Motor neuron (in vitro differentiated cells): Measurements from ENCODE around the gene SLC4A4. TPM values are rescaled to one million over a fixed set of nuclear protein-coding genes. Genes with fewer than 3 reads are reported as not detected.

ENCODE experiments used
- ATAC-seq, 8 experiments: fragments of 200-7000 bp; cut with Tn5 transposase; replicated peaks in 6 of 8; 2 replicates each; pipeline ENCODE4 v1.8.0; 2021; ENCODE audit warnings: mild to moderate bottlenecking in 8 of 8, moderate library complexity in 8 of 8
- H3K27ac ChIP-seq, 2 donors: fragments of 250-450 bp; sonication (Bioruptor Pico); 2 replicates each; pipeline ENCODE4 v1.9.0; 2021; ENCODE audit warnings: antibody characterized with exemption in 2 of 2, mild to moderate bottlenecking in 2 of 2, moderate library complexity in 1 of 2
- H3K4me1 ChIP-seq, 2 donors: fragments of 250-450 bp; sonication (Bioruptor Pico); replicated peaks in 1 of 2; 2 replicates each; pipeline ENCODE4 v1.6.1; 2021; ENCODE audit warnings: antibody characterized with exemption in 2 of 2, mild to moderate bottlenecking in 2 of 2, moderate library complexity in 1 of 2
- H3K4me3 ChIP-seq, 5 donors: fragments of 250-450 bp; sonication (Bioruptor Pico); 2 replicates each; pipeline ENCODE4 v1.9.0; 2021; ENCODE audit warnings: antibody characterized with exemption in 5 of 5, mild to moderate bottlenecking in 5 of 5, moderate library complexity in 4 of 5
- WGBS, 10 experiments: fragments of 450-650 bp; shearing (Covaris generic); methylation state at CpG; one replicate each; pipeline ENCODE4 v1.0.0; 2022; 5-methylcytosine and 5-hydroxymethylcytosine counted together
- in situ Hi-C, 9 experiments: fragments of 400-800 bp; cut with MboI; loops; one replicate each; pipeline ENCODE4 v1.15.0; 2021; ENCODE audit warnings: low sequenced_read_pairs in 9 of 9, low pct_unique_long_range_greater_than_20kb in 2 of 9; ENCODE audit not compliant: unreplicated experiment in 9 of 9
- total RNA-seq, 8 experiments: library from RNA; unstranded; fragments of 300-600 nt; gene quantifications; 2 replicates each; pipeline versions ENCODE4 v1.2.3 to v1.2.4, GENCODE V29; 2022

SLC4A4 gene
- total RNA-seq = 10 to 100 TPM in 1 of 8 experiments, 1 to 10 TPM in 3, under 1 TPM in 3, not detected in 1; 0.05 to 35.1 (median 1.0) TPM

GRCh38 chr4:71338846-71339593, at the start of gene SLC4A4:
SLC4A4 (plus strand) TSS chr4:71339020.
- 75 to 100% (median 87%) methylated on average over 1 to 3 of the region's 8 CpGs; no CpG with 5 or more reads in 2 of the 10 experiments for WGBS, 10 experiments

GRCh38 chr4:71290074-71290473, 48.7 kb upstream of the SLC4A4 start:
- no peaks in the 10 kb centered on the region for H3K4me1 ChIP-seq
- in situ Hi-C loops = no loop called here
- no peak overlapping the region for H3K4me3 ChIP-seq
- WGBS, 10 experiments = 11 to 100% (median 84%) methylated on average over 1 to 3 of the region's 3 CpGs; no CpG with 5 or more reads in 1 of the 10 experiments
- ATAC-seq = no peak
- H3K27ac ChIP-seq = no peak overlapping the region

More at GRCh38 chr4:71338846-71339593, at the start of gene SLC4A4:
- no peak within 1 kb of the TSS for H3K4me3 ChIP-seq
- in situ Hi-C loops = no loop called here
- ATAC-seq = no peak
- no peaks in the 10 kb centered on the region for H3K4me1 ChIP-seq
- H3K27ac ChIP-seq = no peak within 1 kb of the TSS

GRCh38 chr4:71290476-71290875, 48.3 kb upstream of the SLC4A4 start:
- Histone ChIP-seq H3K4me3 (no peak overlapping the region), H3K27ac (no peak overlapping the region), H3K4me1 (no peaks in the 10 kb centered on the region)
- 0 to 100% (median 62%) methylated on average over 1 of the region's 1 CpG; no CpG with 5 or more reads in 4 of the 10 experiments for WGBS, 10 experiments
- in situ Hi-C loops = no loop called here
- no peak for ATAC-seq

- 64 to 100% (median 83%) methylated on average over 1 of the region's 1 CpG; no CpG with 5 or more reads in 3 of the 10 experiments for WGBS, 10 experiments
- Histone ChIP-seq H3K4me1 (no peaks in the 10 kb centered on the region), H3K27ac (no peak overlapping the region), H3K4me3 (no peak overlapping the region)
- in situ Hi-C loops = no loop called here
- ATAC-seq = no peak
These were observed 46.6 kb upstream of the SLC4A4 start for GRCh38 chr4:71292228-71292627.

GRCh38 chr4:71293705-71294104, 45.1 kb upstream of the SLC4A4 start:
- H3K4me1 ChIP-seq = no peaks in the 10 kb centered on the region
- in situ Hi-C loops = no loop called here
- no peak overlapping the region for H3K27ac ChIP-seq
- WGBS, 10 experiments = 0 to 100% (median 88%) methylated on average over 1 to 5 of the region's 5 CpGs
- H3K4me3 ChIP-seq = no peak overlapping the region
- peak in 1 of 8 experiments; percentile 16 for ATAC-seq

GRCh38 chr4:71294301-71294700, 44.5 kb upstream of the SLC4A4 start:
- no peak overlapping the region for H3K4me3 ChIP-seq
- no peaks in the 10 kb centered on the region for H3K4me1 ChIP-seq
- 9 to 100% (median 87%) methylated on average over 2 to 3 of the region's 3 CpGs; no CpG with 5 or more reads in 2 of the 10 experiments for WGBS, 10 experiments
- ATAC-seq = peak in 1 of 8 experiments; percentile 21
- no peak overlapping the region for H3K27ac ChIP-seq
- in situ Hi-C loops = no loop called here

GRCh38 chr4:71296945-71297344, 41.9 kb upstream of the SLC4A4 start:
- 83 to 100% (median 100%) methylated on average over 1 of the region's 1 CpG; no CpG with 5 or more reads in 7 of the 10 experiments for WGBS, 10 experiments
- Histone ChIP-seq H3K4me3 (no peak overlapping the region), H3K4me1 (no peaks in the 10 kb centered on the region), H3K27ac (no peak overlapping the region)
- in situ Hi-C loops = no loop called here
- peak in 2 of 8 experiments; percentile 36 to 44 for ATAC-seq

GRCh38 chr4:71300362-71300761, 38.5 kb upstream of the SLC4A4 start:
- in situ Hi-C loops = no loop called here
- no peak overlapping the region for H3K27ac ChIP-seq
- no peak overlapping the region for H3K4me3 ChIP-seq
- peaks cover 14 to 17% of the 10 kb centered on the region in 2 donors for H3K4me1 ChIP-seq
- 63 to 92% (median 80%) methylated on average over 1 to 2 of the region's 8 CpGs; no CpG with 5 or more reads in 5 of the 10 experiments for WGBS, 10 experiments
- no peak for ATAC-seq

- in situ Hi-C loops = no loop called here
- ATAC-seq = no peak
- peaks cover 14 to 17% of the 10 kb centered on the region in 2 donors for H3K4me1 ChIP-seq
- no peak overlapping the region for H3K27ac ChIP-seq
- H3K4me3 ChIP-seq = no peak overlapping the region
- 20 to 100% (median 63%) methylated on average over 1 to 3 of the region's 3 CpGs; no CpG with 5 or more reads in 5 of the 10 experiments for WGBS, 10 experiments
These were observed 37.9 kb upstream of the SLC4A4 start for GRCh38 chr4:71300964-71301363.

GRCh38 chr4:71303287-71303686, 35.5 kb upstream of the SLC4A4 start:
- in situ Hi-C loops = no loop called here
- H3K4me3 ChIP-seq = no peak overlapping the region
- 0 to 100% (median 44%) methylated on average over 1 of the region's 1 CpG; no CpG with 5 or more reads in 3 of the 10 experiments for WGBS, 10 experiments
- peaks cover 14 to 17% of the 10 kb centered on the region in 2 donors for H3K4me1 ChIP-seq
- no peak overlapping the region for H3K27ac ChIP-seq
- ATAC-seq = peak in 4 of 8 experiments; percentile 48 to 79 (median 72)

- Histone ChIP-seq H3K4me1 (peaks cover 14 to 17% of the 10 kb centered on the region in 2 donors), H3K4me3 (no peak overlapping the region), H3K27ac (no peak overlapping the region)
- WGBS, 10 experiments = 0 to 65% (median 60%) methylated on average over 1 to 2 of the region's 2 CpGs; no CpG with 5 or more reads in 3 of the 10 experiments
- in situ Hi-C loops = no loop called here
- no peak for ATAC-seq
These were observed 35.0 kb upstream of the SLC4A4 start for GRCh38 chr4:71303850-71304249.

- Histone ChIP-seq H3K4me1 (peaks cover 14 to 17% of the 10 kb centered on the region in 2 donors), H3K4me3 (no peak overlapping the region), H3K27ac (no peak overlapping the region)
- ATAC-seq = no peak
- in situ Hi-C loops = no loop called here
- 20 to 100% (median 60%) methylated on average over 1 to 2 of the region's 2 CpGs; no CpG with 5 or more reads in 1 of the 10 experiments for WGBS, 10 experiments
These were observed 34.5 kb upstream of the SLC4A4 start for GRCh38 chr4:71304289-71304850.

GRCh38 chr4:71307729-71308128, 31.1 kb upstream of the SLC4A4 start:
- Histone ChIP-seq H3K4me1 (peaks cover 14 to 17% of the 10 kb centered on the region in 2 donors), H3K27ac (no peak overlapping the region), H3K4me3 (no peak overlapping the region)
- in situ Hi-C loops = no loop called here
- ATAC-seq = no peak
- 83 to 100% (median 94%) methylated on average over 1 to 2 of the region's 2 CpGs; no CpG with 5 or more reads in 5 of the 10 experiments for WGBS, 10 experiments
